ENCODE data around the gene HTR6. TPM values are rescaled to one million over a fixed set of nuclear protein-coding genes. Genes with fewer than 3 reads are reported as not detected.

The HTR6 gene
- total RNA-seq, 2 donors from 2014 or later = not detected

- Mint-ChIP-seq H3K9me3 (no peaks in the 10 kb centered on the region), H3K36me3 (no peaks in the 10 kb centered on the region), H3K27me3 (peaks cover 0 to 14% of the 10 kb centered on the region in 2 donors), H3K27ac (no peak overlapping the region), H3K4me3 (no peak overlapping the region), H3K4me1 (ENCODE audit: low read depth in 2 of 2) (no peaks in the 10 kb centered on the region)
- DNase-seq (ENCODE audit: low spot score) = no peak
- ATAC-seq = no peak
These were observed 11.1 kb downstream of the HTR6 start for GRCh38 chr1:19675797-19676196.

GRCh38 chr1:19676438-19676922 is 11.8 kb downstream of the HTR6 start:
- H3K36me3 Mint-ChIP-seq = no peaks in the 10 kb centered on the region
- peaks cover 0 to 14% of the 10 kb centered on the region in 2 donors for H3K27me3 Mint-ChIP-seq
- ATAC-seq (no peak), DNase-seq (ENCODE audit: low spot score) (no peak)
- H3K27ac Mint-ChIP-seq = no peak overlapping the region
- H3K4me1 Mint-ChIP-seq (ENCODE audit: low read depth in 2 of 2) = no peaks in the 10 kb centered on the region
- no peak overlapping the region for H3K4me3 Mint-ChIP-seq
- H3K9me3 Mint-ChIP-seq = no peaks in the 10 kb centered on the region

GRCh38 chr1:19678493-19678892 is 13.8 kb downstream of the HTR6 start:
- no peaks in the 10 kb centered on the region for H3K36me3 Mint-ChIP-seq
- no peaks in the 10 kb centered on the region for H3K4me1 Mint-ChIP-seq (ENCODE audit: low read depth in 2 of 2)

GRCh38 chr1:19678931-19679453 is 14.3 kb downstream of the HTR6 start:
- ATAC-seq = peak in 1 of 2 donors; percentile 20
- H3K27me3 Mint-ChIP-seq = peaks cover 0 to 11% of the 10 kb centered on the region in 2 donors
- H3K9me3 Mint-ChIP-seq = no peaks in the 10 kb centered on the region
- no peaks in the 10 kb centered on the region for H3K4me1 Mint-ChIP-seq (ENCODE audit: low read depth in 2 of 2)
- no peak overlapping the region for H3K27ac Mint-ChIP-seq
- no peaks in the 10 kb centered on the region for H3K36me3 Mint-ChIP-seq
- DNase-seq (ENCODE audit: low spot score) = no peak
- H3K4me3 Mint-ChIP-seq = no peak overlapping the region

More at GRCh38 chr1:19678493-19678892, 13.8 kb downstream of the HTR6 start:
- Mint-ChIP-seq H3K4me3 (no peak overlapping the region), H3K27ac (no peak overlapping the region), H3K9me3 (no peaks in the 10 kb centered on the region), H3K27me3 (peaks cover 0 to 11% of the 10 kb centered on the region in 2 donors)
- DNase-seq (ENCODE audit: low spot score) (no peak), ATAC-seq (peak; percentile 11 to 25)

GRCh38 chr1:19679691-19680090 is 15.0 kb downstream of the HTR6 start:
- H3K4me3 Mint-ChIP-seq = no peak overlapping the region
- H3K27ac Mint-ChIP-seq = no peak overlapping the region
- ATAC-seq = no peak
- H3K9me3 Mint-ChIP-seq = no peaks in the 10 kb centered on the region
- H3K27me3 Mint-ChIP-seq = peaks cover 0 to 10% of the 10 kb centered on the region in 2 donors
- DNase-seq (ENCODE audit: low spot score) = no peak
- no peaks in the 10 kb centered on the region for H3K36me3 Mint-ChIP-seq
- H3K4me1 Mint-ChIP-seq (ENCODE audit: low read depth in 2 of 2) = no peaks in the 10 kb centered on the region

- ATAC-seq = no peak
- Mint-ChIP-seq H3K4me1 (ENCODE audit: low read depth in 2 of 2) (no peaks in the 10 kb centered on the region), H3K9me3 (no peaks in the 10 kb centered on the region), H3K36me3 (no peaks in the 10 kb centered on the region), H3K27ac (no peak overlapping the region), H3K27me3 (peaks cover 0 to 6% of the 10 kb centered on the region in 2 donors), H3K4me3 (no peak overlapping the region)
- no peak for DNase-seq (ENCODE audit: low spot score)
These were observed 16.0 kb downstream of the HTR6 start for GRCh38 chr1:19680644-19681043.

GRCh38 chr1:19682257-19682656 is 17.6 kb downstream of the HTR6 start:
- ATAC-seq = no peak
- H3K36me3 Mint-ChIP-seq = no peaks in the 10 kb centered on the region

GRCh38 chr1:19682901-19683300 is 18.2 kb downstream of the HTR6 start:
- H3K4me1 Mint-ChIP-seq (ENCODE audit: low read depth in 2 of 2) = peaks cover 8% of the 10 kb centered on the region in 2 donors
- H3K27ac Mint-ChIP-seq = no peak overlapping the region
- no peaks in the 10 kb centered on the region for H3K27me3 Mint-ChIP-seq
- no peak overlapping the region for H3K4me3 Mint-ChIP-seq
- no peaks in the 10 kb centered on the region for H3K36me3 Mint-ChIP-seq
- ATAC-seq = no peak
- no peaks in the 10 kb centered on the region for H3K9me3 Mint-ChIP-seq
- DNase-seq (ENCODE audit: low spot score) = no peak

More at GRCh38 chr1:19682257-19682656, 17.6 kb downstream of the HTR6 start:
- DNase-seq (ENCODE audit: low spot score) = no peak
- Mint-ChIP-seq H3K27ac (no peak overlapping the region), H3K4me1 (ENCODE audit: low read depth in 2 of 2) (peaks cover 1 to 2% of the 10 kb centered on the region in 2 donors), H3K27me3 (no peaks in the 10 kb centered on the region), H3K9me3 (no peaks in the 10 kb centered on the region), H3K4me3 (no peak overlapping the region)

GRCh38 chr1:19683351-19683750 is 18.7 kb downstream of the HTR6 start:
- ATAC-seq = no peak
- Mint-ChIP-seq H3K27me3 (no peaks in the 10 kb centered on the region), H3K36me3 (no peaks in the 10 kb centered on the region), H3K4me3 (no peak overlapping the region), H3K27ac (no peak overlapping the region), H3K4me1 (ENCODE audit: low read depth in 2 of 2) (peaks cover 12 to 13% of the 10 kb centered on the region in 2 donors), H3K9me3 (no peaks in the 10 kb centered on the region)
- no peak for DNase-seq (ENCODE audit: low spot score)

- no peaks in the 10 kb centered on the region for H3K36me3 Mint-ChIP-seq
- no peak for DNase-seq (ENCODE audit: low spot score)
- no peak for ATAC-seq
- H3K4me1 Mint-ChIP-seq (ENCODE audit: low read depth in 2 of 2) = peaks cover 23 to 26% of the 10 kb centered on the region in 2 donors
- no peaks in the 10 kb centered on the region for H3K27me3 Mint-ChIP-seq
- H3K4me3 Mint-ChIP-seq = no peak overlapping the region
- no peaks in the 10 kb centered on the region for H3K9me3 Mint-ChIP-seq
- H3K27ac Mint-ChIP-seq = no peak overlapping the region
These were observed 20.0 kb downstream of the HTR6 start for GRCh38 chr1:19684677-19685076.

- ATAC-seq (no peak), DNase-seq (ENCODE audit: low spot score) (no peak)
- H3K27me3 Mint-ChIP-seq = no peaks in the 10 kb centered on the region
- H3K27ac Mint-ChIP-seq = no peak overlapping the region
- H3K4me3 Mint-ChIP-seq = no peak overlapping the region
- no peaks in the 10 kb centered on the region for H3K36me3 Mint-ChIP-seq
- H3K4me1 Mint-ChIP-seq (ENCODE audit: low read depth in 2 of 2) = peaks cover 27 to 37% of the 10 kb centered on the region in 2 donors
- no peaks in the 10 kb centered on the region for H3K9me3 Mint-ChIP-seq
These were observed 21.3 kb downstream of the HTR6 start for GRCh38 chr1:19685994-19686393.

- H3K27ac Mint-ChIP-seq = peak overlapping the region; percentile 34 to 73
- no peak overlapping the region for H3K4me3 Mint-ChIP-seq
- H3K9me3 Mint-ChIP-seq = no peaks in the 10 kb centered on the region
These were observed 22.7 kb downstream of the HTR6 start for GRCh38 chr1:19687414-19687813.

GRCh38 chr1:19688041-19688842 is 23.6 kb downstream of the HTR6 start:
- Mint-ChIP-seq H3K27me3 (no peaks in the 10 kb centered on the region), H3K4me3 (peak overlapping the region; percentile 14), H3K27ac (peak overlapping the region; percentile 52 to 73), H3K4me1 (ENCODE audit: low read depth in 2 of 2) (peaks cover 27 to 45% of the 10 kb centered on the region in 2 donors), H3K36me3 (no peaks in the 10 kb centered on the region), H3K9me3 (no peaks in the 10 kb centered on the region)
- peak; percentile 66 to 81 for ATAC-seq
- no peak for DNase-seq (ENCODE audit: low spot score)

More at GRCh38 chr1:19687414-19687813, 22.7 kb downstream of the HTR6 start:
- no peaks in the 10 kb centered on the region for H3K27me3 Mint-ChIP-seq
- DNase-seq (ENCODE audit: low spot score) (no peak), ATAC-seq (no peak)
- peaks cover 27 to 45% of the 10 kb centered on the region in 2 donors for H3K4me1 Mint-ChIP-seq (ENCODE audit: low read depth in 2 of 2)
- no peaks in the 10 kb centered on the region for H3K36me3 Mint-ChIP-seq

GRCh38 chr1:19689085-19689757 is 24.5 kb downstream of the HTR6 start:
- ATAC-seq (no peak), DNase-seq (ENCODE audit: low spot score) (no peak)
- H3K36me3 Mint-ChIP-seq = no peaks in the 10 kb centered on the region
- H3K4me3 Mint-ChIP-seq = peak overlapping the region; percentile 14
- peaks cover 27 to 45% of the 10 kb centered on the region in 2 donors for H3K4me1 Mint-ChIP-seq (ENCODE audit: low read depth in 2 of 2)
- peak overlapping the region; percentile 52 to 73 for H3K27ac Mint-ChIP-seq
- H3K9me3 Mint-ChIP-seq = no peaks in the 10 kb centered on the region
- no peaks in the 10 kb centered on the region for H3K27me3 Mint-ChIP-seq
